ENCODE data around the gene KDM4C.

DNA sequence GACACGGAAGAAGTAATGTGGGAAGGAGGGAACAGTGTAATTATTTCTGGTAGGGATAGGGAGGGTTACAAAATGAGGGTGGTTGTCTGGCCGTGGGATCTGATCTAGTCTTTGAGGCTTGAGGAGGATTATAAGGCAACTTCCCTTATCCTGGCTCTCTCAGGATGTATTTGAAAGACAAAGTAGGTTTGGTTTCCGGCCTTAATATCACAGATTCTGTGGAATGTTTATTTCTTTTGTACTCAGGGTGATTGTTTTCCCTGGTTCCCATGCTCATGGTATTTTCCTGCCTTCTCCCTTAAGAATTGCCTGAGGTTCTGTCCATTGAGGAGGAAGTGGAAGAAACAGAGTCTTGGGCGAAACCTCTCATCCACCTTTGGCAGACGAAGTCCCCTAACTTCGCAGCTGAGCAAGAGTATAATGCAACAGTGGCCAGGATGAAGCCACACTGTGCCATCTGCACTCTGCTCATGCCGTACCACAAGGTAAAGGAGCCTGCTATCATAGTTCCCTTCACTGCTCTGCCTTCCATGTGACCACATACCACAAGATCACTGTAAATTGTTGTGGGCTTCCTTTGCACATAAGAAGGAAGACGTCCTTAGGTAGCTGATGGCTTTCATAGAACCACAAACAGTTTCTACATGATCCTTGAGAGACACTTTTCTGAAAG, 253.8 kb downstream of the KDM4C start:
- TF ChIP-seq EZH2 (IDR thresholded peaks at IDR 0.05; ENCODE audit: insufficient read depth, poor library complexity, severe bottlenecking) (no peak), EZH2phosphoT487 (IDR thresholded peaks at IDR 0.05; ENCODE audit: insufficient read depth, low read depth) (no peak)
